ENCODE data around the gene SCAMP2. TPM values are rescaled to one million over a fixed set of nuclear protein-coding genes. Genes with fewer than 3 reads are reported as not detected.

SCAMP2 gene
- total and polyA plus RNA-seq, 2 of the 13 experiments (the other 11 are each of a cell fraction or from before 2014, with no cell fraction given): 34.8 to 121 TPM

DNA sequence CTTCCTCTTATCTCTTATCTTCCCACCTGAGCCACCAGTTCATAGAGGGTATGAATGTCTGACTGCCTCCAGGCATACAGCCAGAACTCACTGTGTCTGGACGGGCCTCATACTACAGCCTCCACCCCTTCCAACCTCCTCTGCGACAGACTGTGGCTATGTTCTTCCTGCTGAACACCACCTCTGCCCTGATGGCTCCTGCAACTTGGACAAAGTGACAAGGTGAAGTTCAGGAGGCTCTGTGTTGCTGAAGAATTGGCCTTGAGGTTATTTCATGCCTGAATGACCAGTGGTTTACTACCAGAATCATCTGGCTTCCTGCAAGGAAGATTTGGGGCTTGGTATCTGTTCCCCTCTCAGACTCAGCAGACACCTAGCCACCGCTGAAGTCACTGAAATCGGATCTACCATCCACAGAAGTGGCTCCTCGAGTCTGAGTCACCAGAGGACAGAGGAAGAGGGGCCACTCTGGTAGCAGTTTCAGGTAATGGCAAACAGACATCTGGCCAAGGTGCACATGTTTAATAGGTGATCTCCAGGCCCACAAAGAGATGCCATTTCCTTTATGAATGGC, 16.0 kb downstream of the SCAMP2 start:
- ChIA-PET POLR2A (interaction anchor here (1.0 kb wide), 1 partner anchor 13 kb away, joined by 3 read pairs; no protein-coding TSS in a partner anchor), CTCF (ENCODE audit: low intra/inter-chr PET ratio, low total read pairs) (no interaction called here)
- Histone ChIP-seq H2AFZ (ENCODE audit: low read length) (no peak overlapping the region), H4K20me1 (ENCODE audit: insufficient read depth, low read length) (0 out of 2 replicates have a peak, but pooled peaks cover 3% of the 10 kb centered on the region), H3K27me3 (ENCODE audit: control insufficient read depth in 1 of 2, insufficient read depth in 2 of 2, low read length in 2 of 2) (no peaks in the 10 kb centered on the region), H3K4me1 (ENCODE audit: insufficient read depth, low read length) (peaks cover 20% of the 10 kb centered on the region), H3K9ac (ENCODE audit: insufficient read depth, low read depth, low read length) (no peak overlapping the region), H3K4me2 (ENCODE audit: low read depth, low read length) (no peak overlapping the region), H3K36me3 (replicated peaks in 1 of 2; ENCODE audit: control insufficient read depth in 1 of 2, insufficient read depth in 2 of 2, low read length in 2 of 2) (peaks cover 12 to 24% of the 10 kb centered on the region in 2 experiments; a peak in 4 of 5 replicates), H3K9me3 (ENCODE audit: low read length) (no peaks in the 10 kb centered on the region), H3K79me2 (ENCODE audit: insufficient read depth, low read length) (peaks cover 12% of the 10 kb centered on the region), H3K27ac (ENCODE audit: extremely low read length, insufficient read depth, low read length) (no peak overlapping the region), H3K4me3 (replicated peaks in 1 of 3; ENCODE audit: insufficient read depth in 1 of 3, low read depth in 2 of 3, low read length in 3 of 3) (no peak overlapping the region)
- ATAC-seq (peak; percentile 69), DNase-seq (ENCODE audit: low spot score) (no peak), FAIRE-seq (no peak)
- in situ Hi-C loops (cut with HindIII; ENCODE audit: extremely low pct_ligation_motif_present, low pct_unique_long_range_greater_than_20kb) (no loop called here), intact Hi-C loops (cut with micrococcal nuclease; ENCODE audit: unreplicated experiment) (loop anchor here (2.0 kb wide), 1 partner anchor 14 kb away; the partner anchor contains the start of gene ULK3)
- TF ChIP-seq FOSL2 (CRISPR knock-in tag; IDR thresholded peaks at IDR 0.05) (peak; percentile 64), ZFX (CRISPR knock-in tag; IDR thresholded peaks at IDR 0.05; ENCODE audit: low read depth) (0 out of 2 replicates have a peak, but pooled peaks have one; percentile 28)
- TF ChIP-seq, protein P1, sequence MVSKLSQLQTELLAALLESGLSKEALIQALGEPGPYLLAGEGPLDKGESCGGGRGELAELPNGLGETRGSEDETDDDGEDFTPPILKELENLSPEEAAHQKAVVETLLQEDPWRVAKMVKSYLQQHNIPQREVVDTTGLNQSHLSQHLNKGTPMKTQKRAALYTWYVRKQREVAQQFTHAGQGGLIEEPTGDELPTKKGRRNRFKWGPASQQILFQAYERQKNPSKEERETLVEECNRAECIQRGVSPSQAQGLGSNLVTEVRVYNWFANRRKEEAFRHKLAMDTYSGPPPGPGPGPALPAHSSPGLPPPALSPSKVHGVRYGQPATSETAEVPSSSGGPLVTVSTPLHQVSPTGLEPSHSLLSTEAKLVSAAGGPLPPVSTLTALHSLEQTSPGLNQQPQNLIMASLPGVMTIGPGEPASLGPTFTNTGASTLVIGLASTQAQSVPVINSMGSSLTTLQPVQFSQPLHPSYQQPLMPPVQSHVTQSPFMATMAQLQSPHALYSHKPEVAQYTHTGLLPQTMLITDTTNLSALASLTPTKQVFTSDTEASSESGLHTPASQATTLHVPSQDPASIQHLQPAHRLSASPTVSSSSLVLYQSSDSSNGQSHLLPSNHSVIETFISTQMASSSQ (IDR thresholded peaks at IDR 0.05; ENCODE audit: low read depth): no peak
- TF ChIP-seq, protein P1 (CRISPR knock-in tag; IDR thresholded peaks at IDR 0.05; ENCODE audit: borderline replicate concordance): no peak
- TF ChIP-seq, protein P2, sequence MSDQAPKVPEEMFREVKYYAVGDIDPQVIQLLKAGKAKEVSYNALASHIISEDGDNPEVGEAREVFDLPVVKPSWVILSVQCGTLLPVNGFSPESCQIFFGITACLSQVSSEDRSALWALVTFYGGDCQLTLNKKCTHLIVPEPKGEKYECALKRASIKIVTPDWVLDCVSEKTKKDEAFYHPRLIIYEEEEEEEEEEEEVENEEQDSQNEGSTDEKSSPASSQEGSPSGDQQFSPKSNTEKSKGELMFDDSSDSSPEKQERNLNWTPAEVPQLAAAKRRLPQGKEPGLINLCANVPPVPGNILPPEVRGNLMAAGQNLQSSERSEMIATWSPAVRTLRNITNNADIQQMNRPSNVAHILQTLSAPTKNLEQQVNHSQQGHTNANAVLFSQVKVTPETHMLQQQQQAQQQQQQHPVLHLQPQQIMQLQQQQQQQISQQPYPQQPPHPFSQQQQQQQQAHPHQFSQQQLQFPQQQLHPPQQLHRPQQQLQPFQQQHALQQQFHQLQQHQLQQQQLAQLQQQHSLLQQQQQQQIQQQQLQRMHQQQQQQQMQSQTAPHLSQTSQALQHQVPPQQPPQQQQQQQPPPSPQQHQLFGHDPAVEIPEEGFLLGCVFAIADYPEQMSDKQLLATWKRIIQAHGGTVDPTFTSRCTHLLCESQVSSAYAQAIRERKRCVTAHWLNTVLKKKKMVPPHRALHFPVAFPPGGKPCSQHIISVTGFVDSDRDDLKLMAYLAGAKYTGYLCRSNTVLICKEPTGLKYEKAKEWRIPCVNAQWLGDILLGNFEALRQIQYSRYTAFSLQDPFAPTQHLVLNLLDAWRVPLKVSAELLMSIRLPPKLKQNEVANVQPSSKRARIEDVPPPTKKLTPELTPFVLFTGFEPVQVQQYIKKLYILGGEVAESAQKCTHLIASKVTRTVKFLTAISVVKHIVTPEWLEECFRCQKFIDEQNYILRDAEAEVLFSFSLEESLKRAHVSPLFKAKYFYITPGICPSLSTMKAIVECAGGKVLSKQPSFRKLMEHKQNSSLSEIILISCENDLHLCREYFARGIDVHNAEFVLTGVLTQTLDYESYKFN (CRISPR knock-in tag; conservative IDR thresholded peaks at IDR 0.05): 0 out of 2 replicates have a peak, but pooled peaks have one; percentile 33
- no TSS peak for BruUV-seq (replicated peaks)
- 62% methylated on average over 2 of the region's 5 CpGs for WGBS (ENCODE audit: low lambda C conversion rate)

Measured in HepG2 (cell line).